GM21360 (cell line): ENCODE results near the gene PCDHB5.
"Not testable (repeated sequence)": the region's sequence is repeated elsewhere in the genome, so short reads cannot be mapped to it uniquely, and the experiment has no call there.

Experiments used
- ATAC-seq: cut with Tn5 transposase; IDR thresholded peaks from one replicate; pipeline ENCODE4 v1.9.1; 2021; ENCODE audit warnings: mild to moderate bottlenecking, moderate library complexity; ENCODE audit not compliant: unreplicated experiment

PCDHB5 gene

GRCh38 chr5:141151632-141152031 lies 16.6 kb downstream of the PCDHB5 start:
- ATAC-seq = not testable (repeated sequence)

GRCh38 chr5:141152096-141152495 lies 17.1 kb downstream of the PCDHB5 start:
- ATAC-seq = not testable (repeated sequence)

GRCh38 chr5:141155540-141156374 lies 20.8 kb downstream of the PCDHB5 start:
- no peak for ATAC-seq

GRCh38 chr5:141157356-141157755 lies 22.4 kb downstream of the PCDHB5 start:
- not testable (repeated sequence) for ATAC-seq

GRCh38 chr5:141157901-141158300 lies 22.9 kb downstream of the PCDHB5 start:
- not testable (repeated sequence) for ATAC-seq

- no peak for ATAC-seq
Observed at GRCh38 chr5:141172381-141173204, 37.6 kb downstream of the PCDHB5 start, which contains the start of gene PCDHB7. Gene PCDHB7, plus strand, starts transcription at chr5:141172644. Its CDS starts 192 bp downstream, at chr5:141172836.

GRCh38 chr5:141174291-141175104 lies 39.5 kb downstream of the PCDHB5 start:
- ATAC-seq = not testable (repeated sequence)

GRCh38 chr5:141175933-141176332 lies 40.9 kb downstream of the PCDHB5 start:
- ATAC-seq = no peak

- not testable (repeated sequence) for ATAC-seq
Observed at GRCh38 chr5:141177577-141178191, 42.7 kb downstream of the PCDHB5 start, which contains the start of gene PCDHB8. Gene PCDHB8, plus strand, starts transcription at chr5:141177790. Its CDS starts 245 bp downstream, at chr5:141178035.

GRCh38 chr5:141179371-141179770 lies 44.4 kb downstream of the PCDHB5 start:
- ATAC-seq = not testable (repeated sequence)

- ATAC-seq = not testable (repeated sequence)
Observed at GRCh38 chr5:141179876-141180275, 44.9 kb downstream of the PCDHB5 start.

GRCh38 chr5:141180313-141180712 lies 45.3 kb downstream of the PCDHB5 start:
- no peak for ATAC-seq

GRCh38 chr5:141182248-141182647 lies 47.2 kb downstream of the PCDHB5 start, which contains the start of gene PCDHB16:
Gene PCDHB16, plus strand, starts transcription at chr5:141182387. Its CDS starts 173 bp downstream, at chr5:141182560.
- no peak for ATAC-seq

GRCh38 chr5:141184117-141184855 lies 49.3 kb downstream of the PCDHB5 start:
- not testable (repeated sequence) for ATAC-seq

GRCh38 chr5:141186897-141187512 lies 52.0 kb downstream of the PCDHB5 start, which contains the start of gene PCDHB9:
Gene PCDHB9, plus strand, starts transcription at chr5:141187161. Its CDS starts 158 bp downstream, at chr5:141187319.
- no peak for ATAC-seq
